WI38 (cell line): Measurements from ENCODE around the gene SUCLG2.

Source experiments
- H3K4me3 ChIP-seq: 2 replicates; pipeline ENCODE4 v1.5.1; 2011; ENCODE audit warnings: low read depth, mild to moderate bottlenecking, control low read depth, low read length
- TF ChIP-seq, protein P1 (sequence below): IDR thresholded peaks from 2 replicates; pipeline ENCODE4 v1.5.1; 2012; ENCODE audit warnings: low read depth, mild to moderate bottlenecking, control low read depth, low read length

Gene SUCLG2

DNA sequence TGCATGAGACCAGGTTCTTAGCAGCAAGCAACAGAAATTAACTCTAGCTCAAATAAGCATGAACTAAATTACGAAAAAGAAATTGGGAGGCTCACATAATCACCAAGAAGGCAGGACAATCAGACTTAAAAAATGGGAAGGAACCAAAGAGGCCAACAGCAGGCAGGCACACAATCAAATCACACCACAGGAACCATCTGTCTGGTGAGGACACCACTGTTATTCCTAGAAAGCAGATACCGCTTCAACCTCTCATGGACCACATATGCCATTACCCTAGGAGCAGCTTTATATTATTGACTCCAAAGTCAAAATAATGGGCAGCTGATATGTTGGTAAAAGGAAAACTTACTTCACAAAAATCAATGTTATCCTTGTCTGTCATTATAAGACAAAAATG is 51.6 kb downstream of the SUCLG2 start:
- no peak overlapping the region for H3K4me3 ChIP-seq
- TF ChIP-seq, protein P1, sequence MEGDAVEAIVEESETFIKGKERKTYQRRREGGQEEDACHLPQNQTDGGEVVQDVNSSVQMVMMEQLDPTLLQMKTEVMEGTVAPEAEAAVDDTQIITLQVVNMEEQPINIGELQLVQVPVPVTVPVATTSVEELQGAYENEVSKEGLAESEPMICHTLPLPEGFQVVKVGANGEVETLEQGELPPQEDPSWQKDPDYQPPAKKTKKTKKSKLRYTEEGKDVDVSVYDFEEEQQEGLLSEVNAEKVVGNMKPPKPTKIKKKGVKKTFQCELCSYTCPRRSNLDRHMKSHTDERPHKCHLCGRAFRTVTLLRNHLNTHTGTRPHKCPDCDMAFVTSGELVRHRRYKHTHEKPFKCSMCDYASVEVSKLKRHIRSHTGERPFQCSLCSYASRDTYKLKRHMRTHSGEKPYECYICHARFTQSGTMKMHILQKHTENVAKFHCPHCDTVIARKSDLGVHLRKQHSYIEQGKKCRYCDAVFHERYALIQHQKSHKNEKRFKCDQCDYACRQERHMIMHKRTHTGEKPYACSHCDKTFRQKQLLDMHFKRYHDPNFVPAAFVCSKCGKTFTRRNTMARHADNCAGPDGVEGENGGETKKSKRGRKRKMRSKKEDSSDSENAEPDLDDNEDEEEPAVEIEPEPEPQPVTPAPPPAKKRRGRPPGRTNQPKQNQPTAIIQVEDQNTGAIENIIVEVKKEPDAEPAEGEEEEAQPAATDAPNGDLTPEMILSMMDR, result no peak

DNA sequence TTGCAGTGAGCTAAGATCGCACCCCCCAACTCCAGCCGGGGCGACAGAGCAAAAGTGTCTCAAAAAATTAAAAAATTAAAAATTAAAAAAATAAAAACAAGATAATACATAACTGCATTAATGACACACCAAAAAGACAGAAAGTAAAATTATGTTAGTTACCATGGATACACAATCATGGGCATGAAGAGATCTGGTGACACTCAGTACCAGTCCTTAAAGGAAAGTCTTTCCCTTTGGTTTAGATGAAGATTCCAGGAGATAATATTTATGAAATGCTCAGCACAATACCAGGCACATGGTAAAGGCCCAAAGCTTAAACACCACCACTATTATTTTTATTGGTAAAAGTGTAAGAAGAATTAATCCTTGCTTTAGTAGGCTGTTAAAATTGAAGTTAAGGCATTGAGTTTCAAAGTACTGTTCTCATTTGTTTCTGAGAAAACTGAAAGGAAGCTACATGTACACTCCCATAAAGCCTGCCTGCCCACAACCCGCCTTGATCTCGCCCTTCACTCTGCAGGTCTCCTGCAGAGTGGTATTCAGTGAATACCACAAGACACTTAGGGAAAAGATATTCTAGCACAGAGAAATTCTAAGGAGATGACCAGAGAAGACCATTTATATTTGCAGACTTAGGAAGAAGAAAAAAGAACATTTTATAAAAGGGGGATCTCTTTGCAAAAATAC is 52.3 kb downstream of the SUCLG2 start:
- no peak overlapping the region for H3K4me3 ChIP-seq
- TF ChIP-seq, protein P1, result no peak

DNA sequence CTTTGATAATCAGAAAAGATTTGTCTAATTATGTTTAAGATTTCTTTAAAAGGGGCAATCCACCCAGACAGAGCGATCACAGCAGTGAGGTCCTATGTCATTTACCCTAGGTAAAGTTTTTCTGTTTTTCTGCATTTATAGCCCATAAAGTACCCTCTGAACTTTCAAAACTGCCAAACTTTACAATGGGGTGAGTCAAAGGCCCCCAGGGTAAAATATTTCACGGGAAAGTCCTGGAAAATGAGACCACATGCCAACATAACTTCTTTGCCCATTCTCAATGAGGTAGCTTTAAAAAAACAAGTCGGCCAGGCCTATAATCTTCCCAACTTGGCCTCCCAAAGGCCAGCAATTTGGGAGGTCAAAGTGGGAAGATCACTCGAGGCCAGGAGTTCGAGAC is 53.0 kb downstream of the SUCLG2 start:
- no peak overlapping the region for H3K4me3 ChIP-seq
- TF ChIP-seq, protein P1, result no peak

DNA sequence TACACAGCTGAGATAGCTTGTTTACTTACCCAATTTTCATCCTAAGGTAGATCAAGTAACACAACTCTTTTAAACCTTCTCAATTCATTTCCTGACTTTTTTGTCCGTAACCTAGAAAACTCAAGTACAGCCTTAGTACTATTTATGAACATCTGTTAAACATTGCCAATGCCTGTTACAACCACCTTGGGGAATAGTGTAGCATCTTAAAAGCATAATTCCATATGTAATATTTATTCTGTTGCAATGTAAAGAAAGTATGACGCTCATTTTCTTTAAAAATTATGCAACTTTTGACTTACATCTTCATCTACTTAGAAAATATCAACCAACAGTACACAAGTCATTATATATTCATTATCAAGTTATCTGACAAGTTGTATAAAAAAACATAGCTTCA is 54.6 kb downstream of the SUCLG2 start:
- H3K4me3 ChIP-seq, result no peak overlapping the region
- TF ChIP-seq, protein P1, result no peak

DNA sequence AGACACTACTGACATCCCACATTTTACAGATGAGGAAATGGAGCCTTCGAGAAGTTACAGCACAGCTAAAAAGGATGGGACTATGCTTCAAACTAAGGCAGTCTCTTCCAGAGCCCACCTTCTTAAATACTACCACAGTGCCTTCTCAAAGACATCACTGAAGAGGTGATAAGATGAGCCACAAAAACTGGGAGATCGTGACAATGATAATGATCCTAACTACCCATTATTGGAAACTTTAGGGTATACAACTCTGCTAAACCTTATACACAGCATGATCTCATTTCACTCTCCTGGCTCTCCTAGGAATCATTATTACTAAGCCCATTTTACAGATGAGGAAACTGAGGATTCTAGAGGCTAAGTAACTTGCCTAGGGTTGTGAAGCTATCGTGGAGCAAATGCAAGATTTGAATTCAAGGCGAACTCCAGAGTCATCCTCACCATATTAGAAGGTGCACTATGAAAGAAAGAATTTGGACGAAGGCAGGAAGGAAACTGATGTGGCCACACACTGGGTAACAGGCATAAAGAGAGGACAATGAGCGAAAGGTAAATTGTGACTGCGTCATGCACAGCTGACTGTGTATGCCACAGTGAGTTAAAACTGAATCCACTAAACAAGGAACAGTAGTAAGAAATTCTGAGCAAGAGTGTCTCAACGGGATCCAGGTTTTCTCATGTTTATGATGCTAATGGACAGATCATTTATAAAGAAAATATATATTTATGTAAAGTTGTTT is 55.4 kb downstream of the SUCLG2 start:
- TF ChIP-seq, protein P1, result no peak
- H3K4me3 ChIP-seq, result no peak overlapping the region

DNA sequence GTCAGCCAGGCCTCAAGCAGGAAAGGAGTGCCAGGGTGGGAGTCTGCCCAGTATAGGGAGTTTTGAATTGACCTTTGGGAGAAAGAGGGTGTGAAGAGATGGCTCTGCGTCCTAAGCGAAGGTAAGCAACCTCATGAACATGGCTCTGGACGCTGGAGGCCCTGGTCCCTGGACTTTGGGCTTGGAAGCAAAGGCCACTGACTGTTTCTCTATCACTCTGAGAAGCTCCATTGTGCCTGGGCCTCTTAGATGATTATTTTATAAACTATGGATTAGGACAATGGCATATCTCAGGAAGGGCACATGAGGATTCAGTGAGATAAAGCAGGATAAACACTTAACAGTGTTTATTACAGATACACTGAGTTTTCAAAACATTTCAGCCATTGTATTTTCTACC is 59.0 kb downstream of the SUCLG2 start:
- no peak overlapping the region for H3K4me3 ChIP-seq
- TF ChIP-seq, protein P1, result no peak

DNA sequence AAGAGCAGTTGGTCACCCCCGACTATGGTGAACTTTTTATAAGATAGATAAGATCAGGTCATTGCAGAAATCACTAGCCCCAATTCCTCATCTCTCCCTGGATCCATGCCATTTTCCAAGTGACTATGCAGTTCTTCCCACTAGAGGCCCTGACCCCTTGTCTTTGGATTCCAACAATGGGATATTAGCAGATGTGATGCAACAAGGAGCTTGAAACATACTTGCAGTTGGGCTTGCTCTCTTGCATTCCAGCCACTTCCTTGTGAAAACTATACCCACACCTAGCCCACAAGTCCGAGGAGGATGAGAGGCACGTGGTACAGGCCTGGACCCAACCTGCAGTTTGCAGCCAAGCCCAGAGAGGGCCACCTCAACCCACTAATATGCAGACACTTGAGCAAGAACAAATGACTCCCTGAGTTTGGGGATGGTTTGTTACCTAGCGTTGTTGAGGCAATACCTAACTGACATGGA is 60.6 kb downstream of the SUCLG2 start:
- TF ChIP-seq, protein P1, result no peak
- no peak overlapping the region for H3K4me3 ChIP-seq
